Stimulated activated naive CD8-positive, alpha-beta T cell treated with anti-CD3 and anti-CD28 coated beads, Interleukin-15, Interleukin-2, amounts not matched to agents 100 ng/mL and 50 ng/mL, for 24 hours (primary cell): Measurements from ENCODE around the gene ZNF600.
"Not testable (repeated sequence)": the region's sequence is repeated elsewhere in the genome, so short reads cannot be mapped to it uniquely, and the experiment has no call there.

Source experiments
- H3K27ac Mint-ChIP-seq: one replicate; pipeline ENCODE4 v1.8.0; 2021; ENCODE audit warnings: mild to moderate bottlenecking, mixed read lengths
- H3K27me3 Mint-ChIP-seq: one replicate; pipeline ENCODE4 v1.8.0; 2021; ENCODE audit warnings: mixed read lengths
- H3K36me3 Mint-ChIP-seq: one replicate; pipeline ENCODE4 v1.8.0; 2021; ENCODE audit warnings: low read depth, mixed read lengths
- H3K4me1 Mint-ChIP-seq: one replicate; pipeline ENCODE4 v1.8.0; 2021; ENCODE audit warnings: low read depth, mixed read lengths
- H3K4me3 Mint-ChIP-seq: one replicate; pipeline ENCODE4 v1.8.0; 2021; ENCODE audit warnings: mild to moderate bottlenecking, mixed read lengths
- H3K9me3 Mint-ChIP-seq: one replicate; pipeline ENCODE4 v1.8.0; 2021; ENCODE audit warnings: mixed read lengths

ZNF600 gene

GRCh38 chr19:52786464-52787354, at the start of gene ZNF600:
Gene ZNF600, minus strand, starts transcription at chr19:52786791. Its CDS starts 7,903 bp downstream, at chr19:52778888.
- Mint-ChIP-seq H3K27ac (peak within 1 kb of the TSS; percentile 52), H3K4me3 (peak within 1 kb of the TSS; percentile 86), H3K36me3 (peaks cover 23% of the 10 kb centered on the region), H3K9me3 (peaks cover 12% of the 10 kb centered on the region), H3K4me1 (peaks cover 35% of the 10 kb centered on the region)
- not testable (repeated sequence) for H3K27me3 Mint-ChIP-seq

DNA sequence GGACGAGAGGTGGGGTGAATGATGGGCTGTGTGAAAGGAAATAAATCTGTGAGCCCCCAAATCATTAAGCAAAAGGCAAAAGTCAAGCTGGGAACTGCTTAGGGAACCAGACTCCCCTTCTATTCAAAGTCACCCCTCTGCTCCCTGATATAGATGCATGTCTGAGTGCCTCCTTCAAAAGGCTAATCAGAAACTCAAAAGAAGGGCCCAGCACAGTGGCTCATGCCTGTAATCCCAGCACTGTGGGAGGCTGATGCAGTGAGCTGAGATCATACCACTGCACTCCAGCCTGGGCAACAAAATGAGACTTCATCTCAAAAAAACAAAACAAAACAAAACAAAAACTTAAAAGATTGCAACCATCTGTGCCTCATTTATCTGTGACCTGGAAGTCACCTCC, 47.7 kb upstream of the ZNF600 start:
- Mint-ChIP-seq H3K36me3 (peaks cover 46% of the 10 kb centered on the region), H3K9me3 (peaks cover 55% of the 10 kb centered on the region)
- not testable (repeated sequence) for H3K27me3 Mint-ChIP-seq, H3K27ac Mint-ChIP-seq, H3K4me3 Mint-ChIP-seq, H3K4me1 Mint-ChIP-seq

DNA sequence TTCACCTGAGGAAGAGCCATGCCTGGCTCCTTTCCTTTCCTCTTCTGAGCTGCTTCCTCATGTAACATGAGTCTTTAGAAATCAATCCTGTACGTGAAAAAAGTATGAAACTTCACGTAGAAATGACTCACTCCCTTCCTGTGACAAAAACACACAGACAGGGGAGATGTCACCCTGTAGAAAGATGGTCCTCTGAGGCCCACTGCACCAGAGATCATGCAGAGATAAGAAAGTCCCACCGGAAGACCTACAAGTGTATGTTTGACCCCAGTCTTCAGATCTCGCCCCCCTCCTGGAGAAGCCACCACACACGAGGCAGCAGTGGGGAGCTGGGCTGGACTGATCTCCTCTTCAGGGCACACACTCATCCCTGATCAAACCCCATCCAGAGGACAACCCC, 47.0 kb upstream of the ZNF600 start:
- not testable (repeated sequence) for H3K27ac Mint-ChIP-seq
- peaks cover 50% of the 10 kb centered on the region for H3K9me3 Mint-ChIP-seq
- H3K36me3 Mint-ChIP-seq: peaks cover 41% of the 10 kb centered on the region

DNA sequence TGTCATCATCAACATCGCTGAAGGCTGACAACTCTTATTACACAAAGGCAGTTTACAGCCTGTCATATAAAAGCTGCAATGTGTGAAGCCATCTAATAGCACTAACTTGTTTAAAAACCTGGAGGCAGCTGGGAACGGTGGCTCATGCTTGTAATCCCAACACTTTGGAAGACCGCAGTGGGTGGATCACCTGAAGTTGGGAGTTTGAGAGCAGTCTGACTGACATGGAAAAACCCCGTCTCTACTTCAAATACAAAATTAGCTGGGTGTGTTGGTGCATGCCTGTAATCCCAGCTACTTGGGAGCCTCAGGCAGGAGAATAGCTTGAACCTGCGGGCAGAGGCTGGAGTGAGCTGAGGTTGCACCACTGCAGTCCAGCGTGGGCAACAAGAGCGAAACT, 43.3 kb upstream of the ZNF600 start:
- not testable (repeated sequence) for H3K27me3 Mint-ChIP-seq, H3K4me3 Mint-ChIP-seq, H3K4me1 Mint-ChIP-seq, H3K27ac Mint-ChIP-seq
- H3K9me3 Mint-ChIP-seq: peaks cover 32% of the 10 kb centered on the region
- peaks cover 14% of the 10 kb centered on the region for H3K36me3 Mint-ChIP-seq

More for the DNA sequence above, 47.0 kb upstream of the ZNF600 start:
- not testable (repeated sequence) for H3K27me3 Mint-ChIP-seq, H3K4me1 Mint-ChIP-seq, H3K4me3 Mint-ChIP-seq

- peaks cover 4% of the 10 kb centered on the region for H3K4me1 Mint-ChIP-seq
- H3K9me3 Mint-ChIP-seq: peaks cover 30% of the 10 kb centered on the region
- no peaks in the 10 kb centered on the region for H3K27me3 Mint-ChIP-seq
- peaks cover 13% of the 10 kb centered on the region for H3K36me3 Mint-ChIP-seq
- H3K4me3 Mint-ChIP-seq: no peak overlapping the region
- H3K27ac Mint-ChIP-seq: no peak overlapping the region
These were observed 39.2 kb upstream of the ZNF600 start for GRCh38 chr19:52825765-52826164.

DNA sequence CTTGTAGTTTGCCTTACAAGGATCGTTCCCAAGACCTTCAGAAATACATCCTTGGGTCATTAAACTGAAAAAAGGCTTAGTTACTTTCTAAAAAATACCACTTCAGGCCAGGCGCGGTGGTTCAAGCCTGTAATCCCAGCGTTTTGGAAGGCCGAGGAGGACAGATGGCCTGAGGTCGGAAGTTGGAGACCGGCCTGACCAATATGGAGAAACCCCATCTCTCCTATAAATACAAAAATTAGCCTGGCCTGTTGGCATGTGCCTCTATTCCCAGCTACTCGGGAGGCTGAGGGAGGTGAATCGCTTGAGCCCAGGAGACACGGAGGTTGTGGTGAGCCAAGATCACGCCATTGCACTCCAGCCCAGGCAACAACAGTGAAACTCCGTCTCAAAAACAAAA, 37.1 kb upstream of the ZNF600 start:
- Mint-ChIP-seq H3K27me3 (no peaks in the 10 kb centered on the region), H3K9me3 (peaks cover 29% of the 10 kb centered on the region), H3K4me1 (peaks cover 11% of the 10 kb centered on the region), H3K4me3 (no peak overlapping the region), H3K36me3 (peaks cover 18% of the 10 kb centered on the region), H3K27ac (no peak overlapping the region)

GRCh38 chr19:52821204-52821960, 34.8 kb upstream of the ZNF600 start, which contains the start of gene ZNF28:
Gene ZNF28, minus strand, starts transcription at chr19:52821633. Its CDS starts 3,675 bp downstream, at chr19:52817958.
- H3K36me3 Mint-ChIP-seq: peaks cover 36% of the 10 kb centered on the region
- not testable (repeated sequence) for H3K27me3 Mint-ChIP-seq
- H3K4me1 Mint-ChIP-seq: peaks cover 11% of the 10 kb centered on the region
- H3K4me3 Mint-ChIP-seq: peak within 1 kb of the TSS; percentile 94
- peak within 1 kb of the TSS; percentile 90 for H3K27ac Mint-ChIP-seq
- peaks cover 25% of the 10 kb centered on the region for H3K9me3 Mint-ChIP-seq

- Mint-ChIP-seq H3K9me3 (peaks cover 25% of the 10 kb centered on the region), H3K4me1 (peaks cover 11% of the 10 kb centered on the region), H3K27ac (peak overlapping the region; percentile 90), H3K4me3 (peak overlapping the region; percentile 94), H3K36me3 (peaks cover 40% of the 10 kb centered on the region)
- H3K27me3 Mint-ChIP-seq: not testable (repeated sequence)
These were observed 34.0 kb upstream of the ZNF600 start for GRCh38 chr19:52820472-52821203.

GRCh38 chr19:52809801-52810200, 23.2 kb upstream of the ZNF600 start:
- Mint-ChIP-seq H3K4me3 (no peak overlapping the region), H3K9me3 (peaks cover 12% of the 10 kb centered on the region), H3K36me3 (peaks cover 64% of the 10 kb centered on the region), H3K27me3 (no peaks in the 10 kb centered on the region), H3K27ac (no peak overlapping the region), H3K4me1 (no peaks in the 10 kb centered on the region)

DNA sequence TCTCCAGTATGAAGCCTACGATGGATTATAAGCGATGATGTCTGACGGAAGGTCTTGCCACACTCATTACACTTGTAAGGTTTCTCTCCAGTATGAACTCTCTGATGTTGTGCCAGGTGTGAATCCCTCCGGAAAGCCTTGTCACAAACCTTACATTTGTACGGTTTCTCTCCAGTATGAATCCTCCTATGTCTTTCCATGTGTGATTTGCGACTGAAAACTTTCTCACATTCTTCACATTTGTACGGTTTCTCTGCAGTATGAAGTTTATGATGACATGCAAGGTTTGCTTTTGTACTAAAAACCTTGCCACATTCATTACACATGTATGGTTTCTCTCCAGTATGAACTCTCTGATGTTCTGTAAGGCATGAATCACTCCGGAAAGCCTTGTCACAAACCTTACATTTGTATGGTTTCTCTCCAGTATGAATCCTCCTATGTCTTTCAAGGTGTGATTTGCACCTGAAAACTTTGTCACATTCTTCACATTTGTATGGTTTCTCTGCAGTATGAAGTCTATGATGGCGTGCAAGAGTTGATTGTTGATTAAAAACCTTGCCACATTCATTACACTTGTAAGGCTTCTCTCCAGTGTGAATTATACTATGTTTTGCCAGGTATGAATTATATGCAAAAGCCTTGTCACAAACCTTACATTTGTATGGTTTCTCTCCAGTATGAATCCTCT, 13.5 kb upstream of the ZNF600 start:
- Mint-ChIP-seq H3K36me3 (peaks cover 91% of the 10 kb centered on the region), H3K9me3 (peaks cover 70% of the 10 kb centered on the region)
- H3K4me3 Mint-ChIP-seq, H3K4me1 Mint-ChIP-seq, H3K27ac Mint-ChIP-seq, H3K27me3 Mint-ChIP-seq: not testable (repeated sequence)

DNA sequence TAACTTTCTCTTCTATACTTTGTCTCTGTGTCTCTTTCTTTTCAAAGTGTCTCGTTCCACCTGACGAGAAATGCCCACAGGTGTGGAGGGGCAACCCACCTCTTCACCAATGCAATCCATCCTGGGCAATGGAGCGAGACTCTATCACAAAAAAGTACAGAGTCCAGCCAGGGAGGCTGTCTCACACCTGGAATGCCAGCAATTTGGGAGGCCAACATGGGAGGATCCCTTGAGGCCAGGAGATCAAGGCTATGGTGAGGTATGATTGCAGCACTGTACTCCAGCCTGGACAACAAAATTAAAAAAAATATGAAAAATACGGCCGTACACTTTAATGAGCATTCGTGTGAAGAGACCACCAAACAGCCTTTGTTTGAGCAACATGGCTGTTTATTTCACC, 2.8 kb upstream of the ZNF600 start:
- H3K27ac Mint-ChIP-seq: no peak overlapping the region
- H3K36me3 Mint-ChIP-seq: peaks cover 17% of the 10 kb centered on the region
- no peak overlapping the region for H3K4me3 Mint-ChIP-seq
- peaks cover 17% of the 10 kb centered on the region for H3K9me3 Mint-ChIP-seq
- H3K4me1 Mint-ChIP-seq: peaks cover 30% of the 10 kb centered on the region
- H3K27me3 Mint-ChIP-seq: no peaks in the 10 kb centered on the region

DNA sequence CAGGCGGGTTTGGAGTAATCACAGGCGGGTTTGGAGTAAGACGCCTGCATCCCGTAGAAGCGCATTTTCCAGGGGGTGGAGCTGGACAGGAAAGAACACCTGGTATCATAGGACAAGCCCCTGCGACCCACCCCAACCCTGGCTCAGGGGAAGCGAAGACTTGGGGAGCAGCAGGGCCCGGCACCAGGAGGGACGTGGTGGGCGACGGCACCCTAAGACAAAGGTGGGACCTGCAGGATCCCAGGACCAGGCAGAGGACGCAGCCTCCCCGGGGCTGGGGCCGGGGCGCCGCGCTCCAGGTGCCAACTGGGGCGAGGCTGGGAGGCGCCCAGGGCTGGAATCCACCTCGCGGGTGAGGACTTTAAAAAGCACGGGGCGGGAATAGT, 520 bp downstream of the ZNF600 start:
- peaks cover 27% of the 10 kb centered on the region for H3K36me3 Mint-ChIP-seq
- H3K27ac Mint-ChIP-seq: peak overlapping the region; percentile 52
- peaks cover 12% of the 10 kb centered on the region for H3K9me3 Mint-ChIP-seq
- no peaks in the 10 kb centered on the region for H3K27me3 Mint-ChIP-seq
- H3K4me1 Mint-ChIP-seq: peaks cover 35% of the 10 kb centered on the region
- peak overlapping the region; percentile 86 for H3K4me3 Mint-ChIP-seq

- H3K27ac Mint-ChIP-seq: no peak overlapping the region
- peaks cover 33% of the 10 kb centered on the region for H3K36me3 Mint-ChIP-seq
- H3K27me3 Mint-ChIP-seq: no peaks in the 10 kb centered on the region
- H3K4me3 Mint-ChIP-seq: peak overlapping the region; percentile 86
- H3K4me1 Mint-ChIP-seq: peaks cover 35% of the 10 kb centered on the region
- peaks cover 10% of the 10 kb centered on the region for H3K9me3 Mint-ChIP-seq
These were observed 1.1 kb downstream of the ZNF600 start for GRCh38 chr19:52785506-52785905.

DNA sequence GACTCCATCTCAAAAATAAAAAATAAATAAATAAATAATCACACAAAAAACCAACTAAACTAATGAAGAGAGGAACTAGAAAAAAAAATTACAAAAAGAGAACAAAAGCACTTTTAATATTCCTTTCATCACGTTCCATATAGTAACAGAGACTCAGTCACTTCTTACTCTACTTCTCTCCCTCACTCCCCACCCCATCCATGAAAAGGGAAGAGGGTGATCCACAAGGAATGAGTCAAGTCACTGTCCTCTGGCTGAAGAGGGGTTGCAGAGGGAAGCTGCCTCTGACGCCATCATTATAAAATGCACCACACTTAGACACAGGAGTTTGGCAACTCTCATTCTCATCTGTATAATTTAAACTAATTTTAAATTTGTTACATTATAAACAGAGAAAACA, 3.7 kb downstream of the ZNF600 start:
- H3K27ac Mint-ChIP-seq, H3K27me3 Mint-ChIP-seq, H3K4me3 Mint-ChIP-seq: not testable (repeated sequence)
- Mint-ChIP-seq H3K9me3 (peaks cover 17% of the 10 kb centered on the region), H3K36me3 (peaks cover 59% of the 10 kb centered on the region), H3K4me1 (peaks cover 55% of the 10 kb centered on the region)
